ENCODE measurements around the gene PHKA2.

DNA sequence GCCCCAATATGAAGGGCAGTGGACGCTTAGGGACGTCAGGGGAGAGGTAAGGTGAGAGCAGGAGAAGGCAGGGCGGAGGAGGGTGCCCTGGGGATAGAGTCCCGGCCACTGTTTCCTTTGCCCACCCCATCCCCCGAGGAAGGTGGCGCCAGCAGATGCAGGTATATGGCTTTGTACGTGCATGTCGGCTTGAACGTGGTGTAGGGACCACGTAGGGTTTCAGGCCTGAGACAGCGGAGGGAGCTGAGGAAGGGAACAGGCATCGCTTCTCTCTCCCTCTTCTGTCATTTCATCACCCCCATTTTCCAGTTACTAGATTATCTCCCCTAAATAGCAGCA is 97.9 kb downstream of the PHKA2 start:
- no peak for TF ChIP-seq POLR2A (IDR thresholded peaks at IDR 0.05)
- TF ChIP-seq, protein P1, sequence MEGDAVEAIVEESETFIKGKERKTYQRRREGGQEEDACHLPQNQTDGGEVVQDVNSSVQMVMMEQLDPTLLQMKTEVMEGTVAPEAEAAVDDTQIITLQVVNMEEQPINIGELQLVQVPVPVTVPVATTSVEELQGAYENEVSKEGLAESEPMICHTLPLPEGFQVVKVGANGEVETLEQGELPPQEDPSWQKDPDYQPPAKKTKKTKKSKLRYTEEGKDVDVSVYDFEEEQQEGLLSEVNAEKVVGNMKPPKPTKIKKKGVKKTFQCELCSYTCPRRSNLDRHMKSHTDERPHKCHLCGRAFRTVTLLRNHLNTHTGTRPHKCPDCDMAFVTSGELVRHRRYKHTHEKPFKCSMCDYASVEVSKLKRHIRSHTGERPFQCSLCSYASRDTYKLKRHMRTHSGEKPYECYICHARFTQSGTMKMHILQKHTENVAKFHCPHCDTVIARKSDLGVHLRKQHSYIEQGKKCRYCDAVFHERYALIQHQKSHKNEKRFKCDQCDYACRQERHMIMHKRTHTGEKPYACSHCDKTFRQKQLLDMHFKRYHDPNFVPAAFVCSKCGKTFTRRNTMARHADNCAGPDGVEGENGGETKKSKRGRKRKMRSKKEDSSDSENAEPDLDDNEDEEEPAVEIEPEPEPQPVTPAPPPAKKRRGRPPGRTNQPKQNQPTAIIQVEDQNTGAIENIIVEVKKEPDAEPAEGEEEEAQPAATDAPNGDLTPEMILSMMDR (IDR thresholded peaks at IDR 0.05), result no peak
- no peak for TF ChIP-seq POLR2AphosphoS5 (IDR thresholded peaks at IDR 0.05)
